ENCODE measurements around the gene RAF1.
"Not testable (repeated sequence)": the region's sequence is repeated elsewhere in the genome, so short reads cannot be mapped to it uniquely, and the experiment has no call there.

DNA sequence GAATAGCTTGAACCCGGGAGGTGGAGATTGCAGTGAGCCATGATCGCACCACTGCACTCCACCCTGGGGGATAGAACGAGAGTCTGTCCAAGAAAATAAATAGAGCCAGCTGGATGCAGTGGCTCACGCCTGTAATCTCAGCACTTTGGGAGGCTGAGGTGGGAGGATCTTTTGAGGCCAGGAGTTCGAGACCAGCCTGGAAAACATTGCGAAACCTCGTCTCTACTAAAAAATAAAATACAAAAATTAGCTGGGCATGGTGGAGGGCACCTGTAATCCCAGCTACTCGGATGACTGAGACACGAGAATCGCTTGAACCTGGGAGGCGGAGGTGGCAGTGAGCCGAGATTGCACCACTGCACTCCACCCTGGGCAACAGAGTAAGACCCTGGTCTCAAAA, 120.4 kb downstream of the RAF1 start:
- not testable (repeated sequence) for TF ChIP-seq KDM5B (IDR thresholded peaks at IDR 0.05; ENCODE audit: insufficient replicate concordance, low read depth, low read length); PHTF2 (CRISPR knock-in tag; IDR thresholded peaks at IDR 0.05); RCOR1 (IDR thresholded peaks at IDR 0.05; ENCODE audit: borderline replicate concordance in 1 of 2, low read depth in 2 of 2, low read length in 2 of 2); CTCF (IDR thresholded peaks at IDR 0.05 in 2 of 3, conservative IDR thresholded peaks at IDR 0.05 in 1 of 3; ENCODE audit: insufficient read depth in 2 of 3, low read depth in 1 of 3, low read length in 3 of 3); MAZ (CRISPR knock-in tag; conservative IDR thresholded peaks at IDR 0.05 in 1 of 2, IDR thresholded peaks at IDR 0.05 in 1 of 2); FOXP1 (CRISPR knock-in tag; IDR thresholded peaks at IDR 0.05); ELF1 (tag; IDR thresholded peaks at IDR 0.05); EZH2 (IDR thresholded peaks at IDR 0.05; ENCODE audit: borderline replicate concordance, low read depth, low read length); GATAD2B (IDR thresholded peaks at IDR 0.05; ENCODE audit: borderline replicate concordance); PHF8 (IDR thresholded peaks at IDR 0.05; ENCODE audit: borderline replicate concordance, low read length)
- TF ChIP-seq, protein P1, sequence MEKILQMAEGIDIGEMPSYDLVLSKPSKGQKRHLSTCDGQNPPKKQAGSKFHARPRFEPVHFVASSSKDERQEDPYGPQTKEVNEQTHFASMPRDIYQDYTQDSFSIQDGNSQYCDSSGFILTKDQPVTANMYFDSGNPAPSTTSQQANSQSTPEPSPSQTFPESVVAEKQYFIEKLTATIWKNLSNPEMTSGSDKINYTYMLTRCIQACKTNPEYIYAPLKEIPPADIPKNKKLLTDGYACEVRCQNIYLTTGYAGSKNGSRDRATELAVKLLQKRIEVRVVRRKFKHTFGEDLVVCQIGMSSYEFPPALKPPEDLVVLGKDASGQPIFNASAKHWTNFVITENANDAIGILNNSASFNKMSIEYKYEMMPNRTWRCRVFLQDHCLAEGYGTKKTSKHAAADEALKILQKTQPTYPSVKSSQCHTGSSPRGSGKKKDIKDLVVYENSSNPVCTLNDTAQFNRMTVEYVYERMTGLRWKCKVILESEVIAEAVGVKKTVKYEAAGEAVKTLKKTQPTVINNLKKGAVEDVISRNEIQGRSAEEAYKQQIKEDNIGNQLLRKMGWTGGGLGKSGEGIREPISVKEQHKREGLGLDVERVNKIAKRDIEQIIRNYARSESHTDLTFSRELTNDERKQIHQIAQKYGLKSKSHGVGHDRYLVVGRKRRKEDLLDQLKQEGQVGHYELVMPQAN (IDR thresholded peaks at IDR 0.05; ENCODE audit: borderline replicate concordance), result not testable (repeated sequence)
- TF ChIP-seq, protein P2, sequence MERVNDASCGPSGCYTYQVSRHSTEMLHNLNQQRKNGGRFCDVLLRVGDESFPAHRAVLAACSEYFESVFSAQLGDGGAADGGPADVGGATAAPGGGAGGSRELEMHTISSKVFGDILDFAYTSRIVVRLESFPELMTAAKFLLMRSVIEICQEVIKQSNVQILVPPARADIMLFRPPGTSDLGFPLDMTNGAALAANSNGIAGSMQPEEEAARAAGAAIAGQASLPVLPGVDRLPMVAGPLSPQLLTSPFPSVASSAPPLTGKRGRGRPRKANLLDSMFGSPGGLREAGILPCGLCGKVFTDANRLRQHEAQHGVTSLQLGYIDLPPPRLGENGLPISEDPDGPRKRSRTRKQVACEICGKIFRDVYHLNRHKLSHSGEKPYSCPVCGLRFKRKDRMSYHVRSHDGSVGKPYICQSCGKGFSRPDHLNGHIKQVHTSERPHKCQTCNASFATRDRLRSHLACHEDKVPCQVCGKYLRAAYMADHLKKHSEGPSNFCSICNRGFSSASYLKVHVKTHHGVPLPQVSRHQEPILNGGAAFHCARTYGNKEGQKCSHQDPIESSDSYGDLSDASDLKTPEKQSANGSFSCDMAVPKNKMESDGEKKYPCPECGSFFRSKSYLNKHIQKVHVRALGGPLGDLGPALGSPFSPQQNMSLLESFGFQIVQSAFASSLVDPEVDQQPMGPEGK (CRISPR knock-in tag; IDR thresholded peaks at IDR 0.05; ENCODE audit: borderline replicate concordance), result not testable (repeated sequence)

Measured in K562 (cell line).